ENCODE results near the gene PHLDA3.
A peak's percentile ranks its signal among the peaks of the same experiment; 100 is the strongest.

DNA sequence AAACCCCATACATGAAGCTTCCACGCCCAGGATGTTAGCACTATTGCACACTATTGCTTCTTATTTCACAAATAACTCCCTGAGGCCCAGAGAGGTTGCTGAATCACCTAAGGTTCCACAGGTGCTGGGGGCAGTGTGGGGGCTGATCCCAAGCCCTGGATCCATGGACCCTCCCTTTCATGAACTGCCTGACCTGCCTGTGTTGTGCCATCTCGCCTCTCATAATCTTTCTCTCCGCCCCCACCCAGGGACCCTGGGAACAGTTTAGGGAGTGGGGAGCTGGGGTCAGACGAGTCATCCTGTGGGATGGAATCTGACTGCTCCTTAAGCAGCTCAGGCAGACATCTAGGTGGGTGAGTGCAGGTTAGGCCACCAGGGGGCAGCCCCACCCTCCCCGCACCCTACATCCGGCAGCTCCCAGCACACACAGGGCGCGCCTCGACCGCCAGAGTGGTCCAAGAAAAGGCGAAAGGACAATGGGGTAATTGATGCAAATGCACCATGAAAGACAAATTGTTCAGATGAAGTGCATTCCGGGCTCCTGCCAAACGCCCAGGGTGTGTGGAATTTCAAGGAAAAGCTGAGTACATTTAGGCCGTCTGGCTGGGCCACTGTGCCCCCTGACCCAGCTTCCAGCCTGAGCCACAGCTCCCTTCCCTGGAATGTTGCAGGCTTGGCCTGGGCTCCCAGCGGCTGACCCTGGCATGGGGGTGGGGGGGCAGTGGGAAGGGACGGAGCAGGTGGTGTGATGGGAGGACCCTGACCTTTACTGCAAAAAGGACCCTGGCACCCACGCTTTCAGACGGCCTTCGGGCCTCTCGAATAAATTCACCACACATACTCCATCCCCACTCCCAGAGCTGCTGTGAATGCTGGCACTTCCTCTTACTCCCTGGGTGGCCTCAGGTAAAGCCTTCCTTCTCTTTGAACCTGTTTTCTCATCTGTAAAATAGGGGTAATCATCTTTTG is 20.8 kb downstream of the PHLDA3 start:
- TF ChIP-seq, protein P1, sequence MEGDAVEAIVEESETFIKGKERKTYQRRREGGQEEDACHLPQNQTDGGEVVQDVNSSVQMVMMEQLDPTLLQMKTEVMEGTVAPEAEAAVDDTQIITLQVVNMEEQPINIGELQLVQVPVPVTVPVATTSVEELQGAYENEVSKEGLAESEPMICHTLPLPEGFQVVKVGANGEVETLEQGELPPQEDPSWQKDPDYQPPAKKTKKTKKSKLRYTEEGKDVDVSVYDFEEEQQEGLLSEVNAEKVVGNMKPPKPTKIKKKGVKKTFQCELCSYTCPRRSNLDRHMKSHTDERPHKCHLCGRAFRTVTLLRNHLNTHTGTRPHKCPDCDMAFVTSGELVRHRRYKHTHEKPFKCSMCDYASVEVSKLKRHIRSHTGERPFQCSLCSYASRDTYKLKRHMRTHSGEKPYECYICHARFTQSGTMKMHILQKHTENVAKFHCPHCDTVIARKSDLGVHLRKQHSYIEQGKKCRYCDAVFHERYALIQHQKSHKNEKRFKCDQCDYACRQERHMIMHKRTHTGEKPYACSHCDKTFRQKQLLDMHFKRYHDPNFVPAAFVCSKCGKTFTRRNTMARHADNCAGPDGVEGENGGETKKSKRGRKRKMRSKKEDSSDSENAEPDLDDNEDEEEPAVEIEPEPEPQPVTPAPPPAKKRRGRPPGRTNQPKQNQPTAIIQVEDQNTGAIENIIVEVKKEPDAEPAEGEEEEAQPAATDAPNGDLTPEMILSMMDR (IDR thresholded peaks at IDR 0.05; ENCODE audit: low read length): peak; percentile 98
- TF ChIP-seq EZH2phosphoT487 (IDR thresholded peaks at IDR 0.05; ENCODE audit: low read length) (no peak), EZH2 (optimal IDR thresholded peaks at IDR 0.05; ENCODE audit: low read depth, low read length) (no peak)

All from MM.1S (cell line).